ENCODE results near the gene ECI2. TPM values are rescaled to one million over a fixed set of nuclear protein-coding genes. Genes with fewer than 3 reads are reported as not detected.

Gene ECI2
- total RNA-seq, 2 donors from 2014 or later = 41.6 to 43.2 TPM

DNA sequence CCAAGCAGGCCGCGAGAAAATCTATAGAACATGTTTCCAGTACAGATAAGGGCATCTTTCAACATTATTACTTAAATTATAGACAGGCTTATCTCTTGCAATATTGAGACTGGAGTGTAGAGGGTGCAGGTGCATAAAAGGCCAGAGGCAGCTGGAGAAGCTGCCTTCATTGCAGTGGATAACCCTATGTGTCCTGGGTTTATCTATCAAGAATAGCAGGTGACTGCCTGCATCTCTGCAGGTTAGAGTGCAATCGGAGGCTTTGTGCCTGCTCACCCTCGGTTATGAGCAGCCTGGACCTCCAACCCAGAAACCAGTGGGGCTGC is 28.7 kb upstream of the ECI2 start:
- DNase-seq (no peak), ATAC-seq (replicated peaks in 1 of 2) (peak in 1 of 2 donors; percentile 27)
- peaks cover 0 to 2% of the 10 kb centered on the region in 2 donors for H3K9me3 Mint-ChIP-seq
- no peak overlapping the region for H3K4me3 Mint-ChIP-seq
- no peak overlapping the region for H3K27ac Mint-ChIP-seq
- H3K4me1 Mint-ChIP-seq (ENCODE audit: low read depth) = no peaks in the 10 kb centered on the region
- peaks cover 6% of the 10 kb centered on the region for H3K27me3 Mint-ChIP-seq (ENCODE audit: low read depth)
- no peaks in the 10 kb centered on the region for H3K36me3 Mint-ChIP-seq (ENCODE audit: insufficient read depth in 2 of 2)

DNA sequence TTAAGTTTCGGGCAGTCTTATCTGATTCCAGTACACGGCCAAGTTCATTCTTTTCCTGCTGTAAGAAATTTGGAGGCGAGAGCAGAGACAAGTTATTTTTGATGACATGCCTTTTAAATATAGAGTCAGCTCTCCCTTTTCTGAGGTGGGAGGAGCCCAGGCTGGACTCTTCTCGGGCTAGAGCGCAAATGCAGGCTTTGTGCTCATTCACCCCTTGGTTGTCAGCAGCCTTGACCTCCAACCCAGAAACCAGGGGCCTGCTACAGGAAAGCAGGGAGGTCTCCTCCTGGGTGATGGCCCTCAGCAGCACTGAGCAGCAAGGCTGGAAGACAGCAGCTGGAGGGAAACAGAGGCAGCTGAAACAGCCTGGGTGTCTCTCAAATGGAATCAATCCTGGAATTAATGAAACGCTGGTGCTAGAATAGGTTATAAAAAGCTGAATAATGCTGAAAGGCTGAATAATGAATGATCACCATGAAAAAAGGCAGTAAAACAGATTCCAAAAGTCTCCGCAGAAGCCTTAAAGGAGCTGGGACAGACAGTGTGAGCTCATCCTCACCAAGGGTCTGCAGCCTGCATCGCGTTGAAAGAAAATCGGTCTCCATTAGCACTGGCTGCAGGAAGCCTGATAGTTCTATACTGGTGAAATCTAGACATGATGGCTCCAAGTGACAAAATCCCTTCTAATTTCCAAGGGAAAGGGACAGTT is 28.2 kb upstream of the ECI2 start:
- peaks cover 6% of the 10 kb centered on the region for H3K27me3 Mint-ChIP-seq (ENCODE audit: low read depth)
- H3K36me3 Mint-ChIP-seq (ENCODE audit: insufficient read depth in 2 of 2) = no peaks in the 10 kb centered on the region
- no peak for ATAC-seq (replicated peaks in 1 of 2)
- no peak for DNase-seq
- H3K4me3 Mint-ChIP-seq = no peak overlapping the region
- H3K4me1 Mint-ChIP-seq (ENCODE audit: low read depth) = no peaks in the 10 kb centered on the region
- H3K9me3 Mint-ChIP-seq = peaks cover 0 to 2% of the 10 kb centered on the region in 2 donors
- no peak overlapping the region for H3K27ac Mint-ChIP-seq

DNA sequence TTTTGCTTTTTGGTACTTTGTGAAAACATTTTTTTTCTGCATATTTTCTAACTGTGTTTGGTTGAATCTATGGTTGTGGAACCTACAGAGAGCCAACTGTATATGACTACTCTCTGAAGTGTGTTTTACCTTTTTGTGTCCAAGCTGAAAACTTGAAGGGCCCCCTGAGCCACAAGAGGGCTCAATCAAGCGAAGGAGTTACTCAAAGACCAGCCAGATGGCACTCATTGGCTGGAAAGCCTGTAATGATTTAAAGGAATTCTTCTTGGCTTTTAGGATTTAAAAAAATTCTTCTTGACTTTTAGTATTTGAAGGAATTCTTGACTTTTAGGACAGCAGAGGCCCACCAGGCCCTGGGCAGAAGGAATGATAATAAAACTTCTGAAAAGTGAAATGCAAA is 27.0 kb upstream of the ECI2 start:
- Mint-ChIP-seq H3K4me3 (no peak overlapping the region), H3K9me3 (no peaks in the 10 kb centered on the region), H3K4me1 (ENCODE audit: low read depth) (no peaks in the 10 kb centered on the region), H3K27ac (no peak overlapping the region), H3K36me3 (ENCODE audit: insufficient read depth in 2 of 2) (no peaks in the 10 kb centered on the region), H3K27me3 (ENCODE audit: low read depth) (peaks cover 6% of the 10 kb centered on the region)
- DNase-seq (no peak), ATAC-seq (replicated peaks in 1 of 2) (no peak)

DNA sequence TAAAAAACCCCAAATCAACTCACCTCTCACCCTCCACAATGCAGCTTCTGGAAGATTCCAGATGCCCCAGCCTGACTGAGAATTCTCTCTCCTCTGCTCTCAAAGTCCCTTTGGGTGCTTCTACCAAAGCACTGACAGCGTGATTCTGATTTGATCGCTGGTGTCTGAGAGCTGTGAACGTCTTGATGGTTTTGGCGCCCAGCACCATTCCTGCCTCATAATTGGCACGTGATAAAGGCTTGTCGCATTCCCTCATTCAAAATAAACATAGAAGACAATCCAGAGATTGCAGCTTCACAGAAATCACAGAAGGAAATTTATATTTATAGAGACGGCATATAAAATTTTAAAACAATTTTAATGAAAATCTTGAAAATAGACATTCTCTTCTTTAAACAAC is 24.1 kb upstream of the ECI2 start:
- H3K27me3 Mint-ChIP-seq (ENCODE audit: low read depth) = peaks cover 6% of the 10 kb centered on the region
- no peak overlapping the region for H3K4me3 Mint-ChIP-seq
- no peak for ATAC-seq (replicated peaks in 1 of 2)
- no peaks in the 10 kb centered on the region for H3K36me3 Mint-ChIP-seq (ENCODE audit: insufficient read depth in 2 of 2)
- no peak for DNase-seq
- H3K9me3 Mint-ChIP-seq = no peaks in the 10 kb centered on the region
- H3K4me1 Mint-ChIP-seq (ENCODE audit: low read depth) = peaks cover 10% of the 10 kb centered on the region
- no peak overlapping the region for H3K27ac Mint-ChIP-seq

DNA sequence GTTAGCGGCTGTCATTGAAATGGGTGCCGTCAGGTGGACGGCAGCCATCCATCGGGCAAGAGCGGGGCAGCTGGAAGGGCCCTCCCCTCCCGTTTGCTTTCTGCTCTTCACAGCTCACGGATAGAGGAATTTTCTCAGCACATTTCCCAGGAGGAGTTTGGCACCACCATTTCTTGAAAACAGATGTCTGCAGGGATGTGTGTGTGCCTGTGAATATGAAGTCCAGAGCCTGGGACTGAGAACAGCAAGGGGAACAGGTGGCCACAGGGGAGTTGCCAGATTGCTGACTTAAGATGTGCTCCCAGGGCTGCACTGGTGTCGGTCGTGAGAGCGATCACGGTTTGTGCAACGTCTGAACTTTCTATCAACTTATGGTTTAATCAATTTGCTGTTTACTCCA is 22.1 kb upstream of the ECI2 start:
- DNase-seq (no peak), ATAC-seq (replicated peaks in 1 of 2) (no peak)
- peaks cover 0 to under 1% of the 10 kb centered on the region in 2 donors for H3K36me3 Mint-ChIP-seq (ENCODE audit: insufficient read depth in 2 of 2)
- no peak overlapping the region for H3K27ac Mint-ChIP-seq
- peaks cover 20% of the 10 kb centered on the region for H3K4me1 Mint-ChIP-seq (ENCODE audit: low read depth)
- no peaks in the 10 kb centered on the region for H3K9me3 Mint-ChIP-seq
- no peak overlapping the region for H3K4me3 Mint-ChIP-seq
- peaks cover 6% of the 10 kb centered on the region for H3K27me3 Mint-ChIP-seq (ENCODE audit: low read depth)

DNA sequence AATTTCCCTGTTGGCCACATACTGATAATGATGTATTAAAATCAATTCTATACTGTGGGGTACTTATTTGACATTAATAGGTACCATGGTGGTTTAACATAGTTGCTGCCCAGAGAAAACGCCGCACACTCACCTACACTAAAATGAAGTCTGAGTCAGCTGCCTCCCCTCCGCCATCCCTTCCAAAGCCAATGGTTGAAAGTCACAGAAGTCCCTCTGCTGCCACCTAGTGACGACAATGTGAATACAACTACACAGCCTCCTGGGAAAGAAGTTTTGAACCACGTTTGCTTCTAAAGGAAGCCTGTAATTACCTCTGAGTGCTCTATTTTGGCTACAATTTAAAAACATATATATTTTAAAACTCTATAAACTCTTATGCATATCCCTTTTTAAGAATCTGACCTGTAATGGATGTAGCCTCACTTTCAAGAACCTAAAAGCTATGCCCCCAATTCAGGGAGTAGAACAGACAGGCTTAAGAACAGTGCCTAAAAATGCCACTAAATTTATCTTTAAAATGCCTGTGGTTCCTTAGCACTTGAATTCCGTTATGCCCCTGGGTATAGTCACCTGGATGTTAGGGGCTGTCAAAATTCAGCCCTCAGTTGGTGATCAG is 20.6 kb upstream of the ECI2 start:
- peaks cover 6% of the 10 kb centered on the region for H3K27me3 Mint-ChIP-seq (ENCODE audit: low read depth)
- ATAC-seq (replicated peaks in 1 of 2) (peak; percentile 94), DNase-seq (peak; percentile 79 to 86)
- peaks cover 0 to 3% of the 10 kb centered on the region in 2 donors for H3K36me3 Mint-ChIP-seq (ENCODE audit: insufficient read depth in 2 of 2)
- peak overlapping the region; percentile 22 to 48 for H3K4me3 Mint-ChIP-seq
- no peak overlapping the region for H3K27ac Mint-ChIP-seq
- peaks cover 20% of the 10 kb centered on the region for H3K4me1 Mint-ChIP-seq (ENCODE audit: low read depth)
- no peaks in the 10 kb centered on the region for H3K9me3 Mint-ChIP-seq

DNA sequence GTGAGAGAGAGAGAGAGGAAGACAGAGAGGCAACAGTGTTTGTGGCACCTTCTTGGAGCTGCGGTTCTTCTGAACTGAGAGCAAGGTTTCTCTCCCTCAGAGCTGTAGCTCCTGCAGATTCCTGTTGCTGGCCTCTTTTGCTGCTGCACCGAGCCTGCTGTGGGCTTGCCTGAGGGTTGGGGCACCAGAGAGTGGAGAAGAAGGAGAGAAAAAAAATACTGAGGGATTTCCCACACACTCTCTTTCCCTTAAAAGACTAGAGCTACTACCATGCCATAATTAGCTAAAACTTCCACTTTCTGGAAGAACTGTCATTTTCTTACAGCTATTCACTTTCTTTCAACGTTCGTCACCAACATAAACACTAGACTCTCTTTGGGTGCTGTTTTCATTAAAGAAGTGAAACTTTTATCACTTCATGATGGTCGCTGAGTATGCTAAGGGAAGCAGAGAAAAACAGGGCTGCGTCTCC is 18.2 kb upstream of the ECI2 start:
- no peaks in the 10 kb centered on the region for H3K9me3 Mint-ChIP-seq
- peaks cover 5% of the 10 kb centered on the region for H3K27me3 Mint-ChIP-seq (ENCODE audit: low read depth)
- DNase-seq (no peak), ATAC-seq (replicated peaks in 1 of 2) (peak; percentile 40)
- peaks cover 0 to 3% of the 10 kb centered on the region in 2 donors for H3K36me3 Mint-ChIP-seq (ENCODE audit: insufficient read depth in 2 of 2)
- H3K27ac Mint-ChIP-seq = peak overlapping the region; percentile 10
- peak overlapping the region; percentile 54 to 55 for H3K4me3 Mint-ChIP-seq
- H3K4me1 Mint-ChIP-seq (ENCODE audit: low read depth) = peaks cover 20% of the 10 kb centered on the region

DNA sequence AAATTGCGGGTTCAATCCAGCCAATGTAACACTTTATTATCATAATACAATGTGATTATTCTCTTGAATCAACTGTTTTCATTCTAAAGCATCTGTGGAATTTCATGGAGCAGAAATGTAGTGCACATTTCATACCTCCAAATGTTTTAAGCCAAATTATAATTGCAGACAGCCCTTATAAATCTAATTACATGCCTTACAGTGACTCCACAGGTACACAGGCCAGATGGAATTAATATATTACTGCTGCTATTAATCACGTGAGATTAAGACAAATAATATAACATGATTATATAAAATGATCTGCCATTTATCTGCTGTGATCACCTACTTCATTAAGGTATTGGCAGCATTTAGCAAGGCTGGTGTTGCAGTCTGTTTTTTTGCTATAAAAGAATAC is 9.7 kb upstream of the ECI2 start:
- H3K27me3 Mint-ChIP-seq (ENCODE audit: low read depth) = no peaks in the 10 kb centered on the region
- no peak overlapping the region for H3K27ac Mint-ChIP-seq
- no peak for ATAC-seq (replicated peaks in 1 of 2)
- no peak overlapping the region for H3K4me3 Mint-ChIP-seq
- peaks cover 2 to 4% of the 10 kb centered on the region in 2 donors for H3K9me3 Mint-ChIP-seq
- DNase-seq = no peak
- peaks cover 0 to 3% of the 10 kb centered on the region in 2 donors for H3K36me3 Mint-ChIP-seq (ENCODE audit: insufficient read depth in 2 of 2)
- no peaks in the 10 kb centered on the region for H3K4me1 Mint-ChIP-seq (ENCODE audit: low read depth)

DNA sequence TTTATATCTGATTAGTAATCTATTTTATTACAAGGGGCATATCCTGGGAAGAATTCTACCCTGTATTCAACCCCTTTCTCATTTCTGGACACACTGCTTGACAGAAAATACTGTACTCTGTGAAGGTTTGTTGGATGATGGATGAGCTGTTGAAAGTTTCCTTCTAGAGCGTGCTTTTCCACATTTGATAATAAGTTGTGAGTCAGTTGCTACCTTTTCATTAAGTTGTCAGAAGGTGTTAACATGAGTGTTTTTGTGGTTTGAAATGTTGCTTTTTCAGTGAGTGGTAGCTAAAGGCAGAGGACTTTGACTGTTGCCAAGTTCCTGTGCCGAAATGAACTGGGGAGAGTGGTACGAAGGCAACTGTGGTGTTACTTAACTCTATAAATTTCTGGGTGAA is 3.9 kb upstream of the ECI2 start:
- Mint-ChIP-seq H3K27me3 (ENCODE audit: low read depth) (no peaks in the 10 kb centered on the region), H3K4me1 (ENCODE audit: low read depth) (peaks cover 41% of the 10 kb centered on the region), H3K27ac (peak overlapping the region; percentile 9), H3K4me3 (no peak overlapping the region), H3K9me3 (peaks cover 2 to 4% of the 10 kb centered on the region in 2 donors), H3K36me3 (ENCODE audit: insufficient read depth in 2 of 2) (peaks cover 0 to 3% of the 10 kb centered on the region in 2 donors)
- no peak for ATAC-seq (replicated peaks in 1 of 2)
- no peak for DNase-seq

DNA sequence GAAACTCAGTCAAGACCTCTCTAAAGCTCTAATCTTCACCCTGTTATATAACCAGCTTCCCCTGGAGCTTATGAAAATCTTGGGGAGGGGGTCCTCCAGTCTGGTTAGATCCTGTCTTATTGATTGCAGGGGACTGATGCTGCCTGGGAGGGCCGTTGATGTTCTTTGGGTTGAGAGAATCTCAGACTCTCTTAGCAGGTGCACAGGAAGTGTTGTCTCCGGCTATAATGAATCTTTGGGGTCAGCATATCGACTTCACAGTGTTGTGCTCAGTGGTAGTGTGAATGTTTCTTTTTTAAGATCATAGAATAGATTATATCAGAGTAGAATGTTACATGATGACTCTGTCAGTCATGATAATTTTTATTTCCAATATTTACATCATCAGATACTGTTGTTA is 2.8 kb upstream of the ECI2 start:
- ATAC-seq (replicated peaks in 1 of 2) (no peak), DNase-seq (no peak)
- H3K4me1 Mint-ChIP-seq (ENCODE audit: low read depth) = peaks cover 52% of the 10 kb centered on the region
- H3K36me3 Mint-ChIP-seq (ENCODE audit: insufficient read depth in 2 of 2) = peaks cover 2 to 5% of the 10 kb centered on the region in 2 donors
- H3K9me3 Mint-ChIP-seq = peaks cover 2 to 3% of the 10 kb centered on the region in 2 donors
- no peaks in the 10 kb centered on the region for H3K27me3 Mint-ChIP-seq (ENCODE audit: low read depth)
- H3K4me3 Mint-ChIP-seq = peak overlapping the region in 1 of 2 donors; percentile 14
- no peak overlapping the region for H3K27ac Mint-ChIP-seq

DNA sequence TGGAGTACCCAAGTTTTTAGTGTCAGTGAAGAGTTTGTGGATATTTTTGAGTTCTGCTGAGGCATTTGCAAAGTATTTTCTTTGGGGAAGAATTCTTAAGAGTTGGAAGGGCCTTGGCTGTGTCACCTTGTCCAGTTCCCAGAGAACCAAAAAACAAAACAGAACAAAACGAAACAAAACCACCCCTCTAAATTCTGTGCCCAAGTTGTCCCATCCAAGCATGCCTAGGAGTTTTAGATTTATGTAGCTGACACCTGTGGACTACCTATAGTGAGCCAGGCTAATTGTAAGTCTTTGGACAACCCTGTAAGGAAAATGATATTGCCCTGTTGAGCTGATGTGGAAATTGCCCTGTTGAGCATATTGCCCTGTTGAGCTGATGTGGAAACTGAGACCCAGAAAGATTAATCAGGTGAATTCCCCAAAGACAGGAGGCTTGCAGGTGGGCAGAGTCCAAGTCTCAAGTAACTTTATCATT is 1.0 kb upstream of the ECI2 start:
- Mint-ChIP-seq H3K4me1 (ENCODE audit: low read depth) (peaks cover 57% of the 10 kb centered on the region), H3K27me3 (ENCODE audit: low read depth) (no peaks in the 10 kb centered on the region), H3K27ac (peak overlapping the region; percentile 73), H3K36me3 (ENCODE audit: insufficient read depth in 2 of 2) (peaks cover 9 to 18% of the 10 kb centered on the region in 2 donors), H3K4me3 (peak overlapping the region; percentile 84 to 88), H3K9me3 (peaks cover 1 to 4% of the 10 kb centered on the region in 2 donors)
- ATAC-seq (replicated peaks in 1 of 2) (no peak), DNase-seq (no peak)

DNA sequence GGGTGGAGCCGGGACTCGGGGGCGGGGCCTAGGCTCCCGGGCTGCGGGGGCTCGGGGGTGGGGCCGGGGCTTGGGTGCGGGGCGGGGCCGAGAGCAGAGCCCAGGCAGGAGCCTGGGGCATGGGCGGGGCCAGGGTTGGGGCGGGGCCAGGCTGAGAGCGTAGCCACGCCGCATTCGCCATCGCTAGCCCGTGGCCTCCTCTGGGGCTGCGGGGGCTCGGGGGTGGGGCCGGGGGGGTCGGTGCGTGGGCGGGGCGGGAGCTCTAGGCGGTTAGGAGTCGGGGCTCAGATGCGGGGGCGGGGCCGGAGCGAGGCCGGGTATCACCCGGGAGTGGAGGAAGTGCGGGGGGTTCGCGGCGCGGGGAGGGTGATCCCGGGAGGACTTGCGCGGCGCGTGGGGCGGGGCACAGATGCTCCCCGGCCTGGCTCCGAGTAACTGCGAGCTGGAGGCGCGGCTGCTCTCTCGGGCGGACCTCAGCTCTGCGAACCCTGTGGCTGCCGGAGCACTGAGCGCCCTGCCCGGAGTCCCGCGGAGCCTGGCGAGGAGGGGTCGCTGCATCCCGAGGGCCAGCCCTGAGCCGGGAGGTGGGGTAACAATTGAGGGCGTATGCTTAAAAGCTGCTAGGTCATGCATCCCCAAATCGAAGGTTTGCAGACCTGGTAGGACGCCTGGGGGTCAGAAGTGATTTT is 434 bp upstream of the ECI2 start:
- Mint-ChIP-seq H3K4me1 (ENCODE audit: low read depth) (peaks cover 57% of the 10 kb centered on the region), H3K27ac (peak overlapping the region; percentile 73), H3K27me3 (ENCODE audit: low read depth) (no peaks in the 10 kb centered on the region), H3K36me3 (ENCODE audit: insufficient read depth in 2 of 2) (peaks cover 9 to 19% of the 10 kb centered on the region in 2 donors), H3K4me3 (peak overlapping the region; percentile 84 to 88), H3K9me3 (peaks cover 1 to 4% of the 10 kb centered on the region in 2 donors)
- DNase-seq (peak; percentile 90 to 92), ATAC-seq (replicated peaks in 1 of 2) (peak; percentile 88 to 92)

All from activated T-cell treated with anti-CD3 and anti-CD28 coated beads, Interleukin-2, amount 50 U/mL, for 72 hours (primary cell).